Mesothelial cell of epicardium (in vitro differentiated cells): ENCODE measurements around the gene SIAH2. TPM values are rescaled to one million over a fixed set of nuclear protein-coding genes. Genes with fewer than 3 reads are reported as not detected.

Experiments
- DNase-seq, 2 experiments: peaks; one replicate each; pipeline ENCODE4 v3.0.0; 2021; ENCODE audit warnings: low spot score in 2 of 2; ENCODE audit not compliant: unreplicated experiment in 2 of 2
- H3K27ac Mint-ChIP-seq: 2 replicates; pipeline ENCODE4 v1.8.0; 2021; ENCODE audit warnings: mixed read lengths
- H3K27me3 Mint-ChIP-seq: 2 replicates; pipeline ENCODE4 v1.8.0; 2021; ENCODE audit warnings: low read depth, mixed read lengths
- H3K36me3 Mint-ChIP-seq: 2 replicates; pipeline ENCODE4 v1.8.0; 2021; ENCODE audit warnings: mixed read lengths
- H3K4me1 Mint-ChIP-seq: 2 replicates; pipeline ENCODE4 v1.8.0; 2021; ENCODE audit warnings: mixed read lengths
- H3K4me3 Mint-ChIP-seq: 2 replicates; pipeline ENCODE4 v1.8.0; 2021; ENCODE audit warnings: mild to moderate bottlenecking, moderate library complexity, mixed read lengths
- H3K9me3 Mint-ChIP-seq: 2 replicates; pipeline ENCODE4 v1.8.0; 2021; ENCODE audit warnings: mixed read lengths
- total RNA-seq: library from RNA; stranded (reverse); gene quantifications from 3 replicates; pipeline ENCODE4 v1.2.1, GENCODE V29; 2021
- TF ChIP-seq, protein P1 (sequence below): fragments of 200-600 bp; sonication (generic); IDR thresholded peaks from one replicate; pipeline ENCODE4 v1.5.0; 2021; ENCODE audit warnings: antibody characterized with exemption; ENCODE audit not compliant: unreplicated experiment

Gene SIAH2
- total RNA-seq, 1 donor from 2014 or later, result 9.5 TPM

DNA sequence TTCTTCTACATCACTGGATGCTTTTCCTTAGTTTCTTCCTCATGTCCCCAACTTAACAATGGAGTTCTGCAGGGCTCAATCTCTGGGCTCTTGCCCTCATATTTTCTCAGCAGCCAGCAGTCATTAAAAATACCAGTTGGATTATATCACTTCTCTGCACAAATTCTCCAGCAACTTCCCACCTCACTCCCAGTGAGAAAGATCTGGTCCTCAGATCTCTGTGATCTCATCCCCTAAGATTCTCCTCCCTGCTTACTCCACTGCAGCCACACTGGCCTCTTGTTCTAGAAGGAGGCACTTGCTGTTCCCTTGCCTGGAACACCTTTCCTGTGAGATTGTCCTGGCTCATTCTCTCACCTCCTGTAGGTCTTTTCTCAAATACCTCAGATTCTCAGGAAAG, 65.3 kb downstream of the SIAH2 start:
- Mint-ChIP-seq H3K27me3 (peaks cover 1% of the 10 kb centered on the region), H3K27ac (no peak overlapping the region), H3K4me1 (no peaks in the 10 kb centered on the region), H3K9me3 (peaks cover 16% of the 10 kb centered on the region), H3K36me3 (no peaks in the 10 kb centered on the region), H3K4me3 (no peak overlapping the region)
- TF ChIP-seq, protein P1, sequence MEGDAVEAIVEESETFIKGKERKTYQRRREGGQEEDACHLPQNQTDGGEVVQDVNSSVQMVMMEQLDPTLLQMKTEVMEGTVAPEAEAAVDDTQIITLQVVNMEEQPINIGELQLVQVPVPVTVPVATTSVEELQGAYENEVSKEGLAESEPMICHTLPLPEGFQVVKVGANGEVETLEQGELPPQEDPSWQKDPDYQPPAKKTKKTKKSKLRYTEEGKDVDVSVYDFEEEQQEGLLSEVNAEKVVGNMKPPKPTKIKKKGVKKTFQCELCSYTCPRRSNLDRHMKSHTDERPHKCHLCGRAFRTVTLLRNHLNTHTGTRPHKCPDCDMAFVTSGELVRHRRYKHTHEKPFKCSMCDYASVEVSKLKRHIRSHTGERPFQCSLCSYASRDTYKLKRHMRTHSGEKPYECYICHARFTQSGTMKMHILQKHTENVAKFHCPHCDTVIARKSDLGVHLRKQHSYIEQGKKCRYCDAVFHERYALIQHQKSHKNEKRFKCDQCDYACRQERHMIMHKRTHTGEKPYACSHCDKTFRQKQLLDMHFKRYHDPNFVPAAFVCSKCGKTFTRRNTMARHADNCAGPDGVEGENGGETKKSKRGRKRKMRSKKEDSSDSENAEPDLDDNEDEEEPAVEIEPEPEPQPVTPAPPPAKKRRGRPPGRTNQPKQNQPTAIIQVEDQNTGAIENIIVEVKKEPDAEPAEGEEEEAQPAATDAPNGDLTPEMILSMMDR, result no peak
- no peak for DNase-seq

DNA sequence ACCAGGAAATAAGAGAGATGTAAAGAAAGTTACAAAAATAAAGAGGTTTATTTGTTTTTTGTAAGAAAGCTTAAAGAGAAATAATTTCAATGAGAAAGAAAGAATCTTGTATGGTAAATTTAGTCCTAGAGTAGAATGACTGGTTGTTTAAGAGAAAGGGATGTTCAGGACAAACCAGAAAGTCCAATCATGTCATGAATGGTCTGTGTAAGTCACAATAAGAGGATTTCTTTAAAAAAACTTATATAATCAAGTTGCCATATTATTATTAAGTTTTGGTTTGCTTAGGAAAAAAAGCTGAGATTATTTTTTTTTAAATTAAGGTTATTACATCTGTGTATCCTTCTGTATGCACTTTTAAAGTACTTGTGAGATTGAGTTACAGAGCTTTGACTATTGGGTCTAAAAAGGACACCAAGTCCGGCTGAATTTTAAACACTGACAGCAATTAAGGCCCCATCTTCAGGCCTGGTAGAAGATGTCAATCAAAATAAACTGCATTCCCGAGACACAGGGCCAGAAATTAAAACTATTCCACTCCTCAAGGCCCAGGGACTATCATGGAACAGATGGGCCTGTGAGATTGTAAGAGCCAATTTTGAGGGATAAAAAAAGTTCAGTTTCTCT, 71.4 kb downstream of the SIAH2 start:
- TF ChIP-seq, protein P1, result no peak
- no peak for DNase-seq
- Mint-ChIP-seq H3K36me3 (no peaks in the 10 kb centered on the region), H3K9me3 (peaks cover 28% of the 10 kb centered on the region), H3K4me3 (no peak overlapping the region), H3K27me3 (no peaks in the 10 kb centered on the region), H3K27ac (no peak overlapping the region), H3K4me1 (no peaks in the 10 kb centered on the region)

Other genes with a start within 250 kb of the SIAH2 start
- gene SERP1, start 216.7 kb downstream of the SIAH2 start, total RNA-seq, result 84.1 to 86.5 TPM (median 85.8 TPM) in 3 replicates
- 56.8 to 60.7 TPM (median 60.6 TPM) in 3 replicates for gene EIF2A, start 216.4 kb downstream of the SIAH2 start, total RNA-seq
- gene SELENOT, start 159.8 kb downstream of the SIAH2 start, total RNA-seq, result 43.6 to 51.0 TPM (median 49.2 TPM) in 3 replicates
- gene ERICH6, start 59.2 kb downstream of the SIAH2 start, total RNA-seq, result 0.24 to 0.68 TPM (median 0.65 TPM) in 3 replicates
- not detected in 3 replicates for gene MINDY4B, start 142.3 kb upstream of the SIAH2 start, total RNA-seq
- not detected in 3 replicates for gene CLRN1, start 209.6 kb upstream of the SIAH2 start, total RNA-seq